Chondrocyte (in vitro differentiated cells): Measurements from ENCODE around the gene HACD2. TPM values are rescaled to one million over a fixed set of nuclear protein-coding genes. Genes with fewer than 3 reads are reported as not detected.
"Not testable (repeated sequence)": the region's sequence is repeated elsewhere in the genome, so short reads cannot be mapped to it uniquely, and the experiment has no call there.

Experiments
- DNase-seq: peaks from one replicate; pipeline ENCODE4 v3.0.0; 2021; ENCODE audit warnings: mixed read lengths, low spot score
- H3K27ac Mint-ChIP-seq: one replicate; pipeline ENCODE4 v1.8.0; 2021; ENCODE audit warnings: mild to moderate bottlenecking, moderate library complexity, mixed read lengths; ENCODE audit not compliant: unreplicated experiment
- H3K27me3 Mint-ChIP-seq: 2 replicates; pipeline ENCODE4 v1.8.0; 2021; ENCODE audit warnings: low read depth, mixed read lengths
- H3K36me3 Mint-ChIP-seq: 2 replicates; pipeline ENCODE4 v1.8.0; 2021; ENCODE audit warnings: low read depth, mixed read lengths
- H3K4me1 Mint-ChIP-seq: 2 replicates; pipeline ENCODE4 v1.8.0; 2021; ENCODE audit warnings: low read depth, mild to moderate bottlenecking, mixed read lengths
- H3K4me3 Mint-ChIP-seq: one replicate; pipeline ENCODE4 v1.8.0; 2021; ENCODE audit warnings: mild to moderate bottlenecking, moderate library complexity, mixed read lengths; ENCODE audit not compliant: unreplicated experiment
- H3K9me3 Mint-ChIP-seq: 2 replicates; pipeline ENCODE4 v1.8.0; 2021; ENCODE audit warnings: low read depth, mixed read lengths
- CTCF ChIP-seq: fragments of 200-600 bp; sonication (generic); IDR thresholded peaks from 2 replicates; pipeline ENCODE4 v1.5.0; 2021; ENCODE audit warnings: antibody characterized with exemption, mild to moderate bottlenecking, moderate library complexity
- total RNA-seq: library from RNA; stranded (reverse); gene quantifications from 3 replicates; pipeline ENCODE4 v1.2.1, GENCODE V29; 2021

HACD2 gene
- total RNA-seq, 1 donor from 2014 or later = 79.0 TPM

GRCh38 chr3:123498761-123499160 lies 86.1 kb downstream of the HACD2 start:
- Mint-ChIP-seq H3K4me3 (no peak overlapping the region), H3K4me1 (peaks cover 18% of the 10 kb centered on the region), H3K9me3 (no peaks in the 10 kb centered on the region), H3K36me3 (peaks cover 25% of the 10 kb centered on the region), H3K27me3 (no peaks in the 10 kb centered on the region), H3K27ac (peak overlapping the region; percentile 83)
- no peak for DNase-seq
- no peak for TF ChIP-seq CTCF

GRCh38 chr3:123493912-123494311 lies 90.9 kb downstream of the HACD2 start:
- peaks cover 13% of the 10 kb centered on the region for H3K4me1 Mint-ChIP-seq
- peaks cover 27% of the 10 kb centered on the region for H3K36me3 Mint-ChIP-seq
- H3K27me3 Mint-ChIP-seq = no peaks in the 10 kb centered on the region
- DNase-seq = no peak
- no peaks in the 10 kb centered on the region for H3K9me3 Mint-ChIP-seq
- no peak overlapping the region for H3K27ac Mint-ChIP-seq
- no peak overlapping the region for H3K4me3 Mint-ChIP-seq
- TF ChIP-seq CTCF = no peak

- H3K9me3 Mint-ChIP-seq = no peaks in the 10 kb centered on the region
- H3K36me3 Mint-ChIP-seq = peaks cover 21% of the 10 kb centered on the region
- TF ChIP-seq CTCF = no peak
- H3K4me1 Mint-ChIP-seq = peaks cover 10% of the 10 kb centered on the region
- no peaks in the 10 kb centered on the region for H3K27me3 Mint-ChIP-seq
- no peak overlapping the region for H3K27ac Mint-ChIP-seq
- no peak overlapping the region for H3K4me3 Mint-ChIP-seq
- no peak for DNase-seq
Measured at GRCh38 chr3:123491966-123492587, 92.8 kb downstream of the HACD2 start.

GRCh38 chr3:123489400-123490004 lies 95.4 kb downstream of the HACD2 start:
- Mint-ChIP-seq H3K9me3 (no peaks in the 10 kb centered on the region), H3K27ac (peak overlapping the region; percentile 24), H3K4me3 (no peak overlapping the region), H3K4me1 (peaks cover 10% of the 10 kb centered on the region), H3K36me3 (peaks cover 17% of the 10 kb centered on the region), H3K27me3 (peaks cover 3% of the 10 kb centered on the region)
- DNase-seq = no peak
- peak; percentile 94 for TF ChIP-seq CTCF

GRCh38 chr3:123488645-123489347 lies 96.1 kb downstream of the HACD2 start:
- H3K27ac Mint-ChIP-seq = no peak overlapping the region
- no peak for TF ChIP-seq CTCF
- H3K27me3 Mint-ChIP-seq = peaks cover 3% of the 10 kb centered on the region
- peaks cover 14% of the 10 kb centered on the region for H3K36me3 Mint-ChIP-seq
- H3K4me1 Mint-ChIP-seq = peaks cover 10% of the 10 kb centered on the region
- no peaks in the 10 kb centered on the region for H3K9me3 Mint-ChIP-seq
- DNase-seq = no peak
- H3K4me3 Mint-ChIP-seq = no peak overlapping the region

- H3K27ac Mint-ChIP-seq, H3K4me3 Mint-ChIP-seq, H3K9me3 Mint-ChIP-seq: not testable (repeated sequence)
Measured at GRCh38 chr3:123487063-123487462, 97.8 kb downstream of the HACD2 start.

More at GRCh38 chr3:123487063-123487462, 97.8 kb downstream of the HACD2 start:
- Mint-ChIP-seq H3K4me1 (peaks cover 10% of the 10 kb centered on the region), H3K36me3 (peaks cover 11% of the 10 kb centered on the region)
- DNase-seq, H3K27me3 Mint-ChIP-seq: not testable (repeated sequence)
